HEK293 (cell line): Measurements from ENCODE around the gene PBX3.

ENCODE experiments used
- KLF1 ChIP-seq: fragments of 450-650 bp; formaldehyde crosslinking; IDR thresholded peaks from 2 replicates; pipeline ENCODE4 v1.5.1; 2016; ENCODE audit warnings: missing biosample characterization, missing genetic modification characterization
- MYNN ChIP-seq: fragments of 450-650 bp; formaldehyde crosslinking; IDR thresholded peaks from 2 replicates; pipeline ENCODE4 v1.5.1; 2016; ENCODE audit warnings: missing biosample characterization, missing genetic modification characterization, borderline replicate concordance
- TCF7L2 ChIP-seq: IDR thresholded peaks from 2 replicates; pipeline ENCODE4 v1.6.1; 2011; ENCODE audit warnings: low read depth, mild to moderate bottlenecking, inconsistent platforms, low read length, moderate library complexity, borderline replicate concordance
- ZNF274 ChIP-seq, 2 experiments: fragments of 200-500 bp in 1 of 2; fragments of 450-650 bp in 1 of 2; sonication (Bioruptor generic) in 1 of 2; formaldehyde crosslinking in 1 of 2; IDR thresholded peaks; 2 replicates each; pipeline versions ENCODE4 v1.5.1 to v1.6.1; 2014 to 2016; ENCODE audit warnings: borderline replicate concordance in 1 of 2, inconsistent platforms in 1 of 2, low read length in 1 of 2, missing biosample characterization in 1 of 2, missing genetic modification characterization in 1 of 2
- ZNF354C ChIP-seq: fragments of 450-650 bp; formaldehyde crosslinking; IDR thresholded peaks from 2 replicates; pipeline ENCODE4 v1.5.1; 2016; ENCODE audit warnings: missing biosample characterization, missing genetic modification characterization, low read depth, borderline replicate concordance
- ZNF707 ChIP-seq: fragments of 450-650 bp; formaldehyde crosslinking; IDR thresholded peaks from 2 replicates; pipeline ENCODE4 v1.5.1; 2016; ENCODE audit warnings: missing biosample characterization, missing genetic modification characterization
- TF ChIP-seq, protein P1 (sequence below): fragments of 450-650 bp; formaldehyde crosslinking; IDR thresholded peaks from 2 replicates; pipeline ENCODE4 v1.5.1; 2016; ENCODE audit warnings: missing biosample characterization, missing genetic modification characterization

DNA sequence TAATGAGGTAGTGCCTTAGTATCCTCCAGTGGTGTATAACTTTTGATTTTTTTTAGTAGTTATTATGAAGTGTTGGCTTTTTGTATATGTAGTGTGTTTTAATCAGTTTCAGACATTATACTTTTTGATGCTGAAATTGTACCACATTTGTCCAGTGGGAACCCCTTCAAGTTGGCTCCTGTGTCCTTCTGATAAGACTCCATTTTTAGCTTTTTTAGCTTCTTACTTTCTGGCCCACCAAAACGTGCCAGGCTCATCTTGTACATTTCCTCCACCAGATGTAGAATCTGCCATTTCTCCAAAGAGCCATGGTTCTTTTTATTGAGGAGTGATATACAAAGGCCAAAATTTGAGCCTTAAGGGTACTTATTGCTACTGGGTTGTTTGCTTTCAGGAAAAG, 84.4 kb downstream of the PBX3 start:
- TF ChIP-seq, protein P1, sequence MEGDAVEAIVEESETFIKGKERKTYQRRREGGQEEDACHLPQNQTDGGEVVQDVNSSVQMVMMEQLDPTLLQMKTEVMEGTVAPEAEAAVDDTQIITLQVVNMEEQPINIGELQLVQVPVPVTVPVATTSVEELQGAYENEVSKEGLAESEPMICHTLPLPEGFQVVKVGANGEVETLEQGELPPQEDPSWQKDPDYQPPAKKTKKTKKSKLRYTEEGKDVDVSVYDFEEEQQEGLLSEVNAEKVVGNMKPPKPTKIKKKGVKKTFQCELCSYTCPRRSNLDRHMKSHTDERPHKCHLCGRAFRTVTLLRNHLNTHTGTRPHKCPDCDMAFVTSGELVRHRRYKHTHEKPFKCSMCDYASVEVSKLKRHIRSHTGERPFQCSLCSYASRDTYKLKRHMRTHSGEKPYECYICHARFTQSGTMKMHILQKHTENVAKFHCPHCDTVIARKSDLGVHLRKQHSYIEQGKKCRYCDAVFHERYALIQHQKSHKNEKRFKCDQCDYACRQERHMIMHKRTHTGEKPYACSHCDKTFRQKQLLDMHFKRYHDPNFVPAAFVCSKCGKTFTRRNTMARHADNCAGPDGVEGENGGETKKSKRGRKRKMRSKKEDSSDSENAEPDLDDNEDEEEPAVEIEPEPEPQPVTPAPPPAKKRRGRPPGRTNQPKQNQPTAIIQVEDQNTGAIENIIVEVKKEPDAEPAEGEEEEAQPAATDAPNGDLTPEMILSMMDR (tag by site-specific recombination), result no peak
- TF ChIP-seq ZNF274 (IDR thresholded peaks at IDR 0.05; ENCODE audit: low read length) (no peak), ZNF274 (tag by site-specific recombination; IDR thresholded peaks at IDR 0.05; ENCODE audit: borderline replicate concordance) (no peak), KLF1 (no peak), ZNF354C (tag by site-specific recombination) (no peak), MYNN (tag by site-specific recombination) (no peak), ZNF707 (tag by site-specific recombination) (no peak), TCF7L2 (no peak)
